HG03066 (cell line): ENCODE data around the gene STXBP6.
"Not testable (repeated sequence)": the region's sequence is repeated elsewhere in the genome, so short reads cannot be mapped to it uniquely, and the experiment has no call there.

Experiments
- ATAC-seq: cut with Tn5 transposase; IDR thresholded peaks from one replicate; pipeline ENCODE4 v1.9.1; 2021; ENCODE audit warnings: low read depth; ENCODE audit not compliant: unreplicated experiment

The STXBP6 gene

DNA sequence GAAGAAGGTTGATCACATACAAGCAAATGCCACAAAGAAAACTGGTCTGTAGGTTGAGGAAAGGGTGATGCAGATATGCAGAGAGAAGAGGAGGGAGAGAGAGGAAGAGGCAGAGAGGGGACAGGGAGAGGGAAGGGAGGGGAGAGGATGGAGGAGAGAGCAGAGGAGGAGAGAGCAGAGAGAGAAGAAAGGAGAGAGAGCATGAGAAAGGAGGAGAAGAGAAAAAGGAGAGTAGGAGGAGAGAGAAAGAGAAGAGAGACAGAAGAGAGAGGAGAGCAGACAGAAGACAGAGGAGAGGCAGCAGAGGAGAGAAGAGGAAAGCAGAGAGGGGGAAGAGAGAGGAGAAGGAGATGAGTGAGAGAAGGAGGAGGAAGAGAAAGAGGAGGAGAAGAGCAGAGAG, 59.2 kb downstream of the STXBP6 start:
- ATAC-seq = no peak

DNA sequence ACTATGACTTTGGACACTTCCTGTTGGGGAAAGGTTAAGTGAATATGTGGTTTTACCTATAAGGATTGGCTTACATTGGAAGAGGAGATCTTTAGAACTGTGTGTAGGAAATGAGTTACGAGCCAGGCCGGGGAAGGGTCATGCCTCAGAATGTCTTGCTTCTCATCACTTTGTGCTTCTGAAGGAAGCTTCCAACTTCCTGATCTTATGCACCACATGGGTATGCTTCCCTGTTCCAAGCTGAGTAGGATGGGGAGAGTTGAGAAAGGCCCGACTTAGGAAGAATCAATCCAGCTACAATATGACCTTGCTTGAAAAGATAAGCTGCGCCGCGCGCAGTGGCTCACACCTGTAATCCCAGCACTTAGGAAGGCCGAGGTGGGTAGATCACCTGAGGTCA, 59.9 kb downstream of the STXBP6 start:
- ATAC-seq = no peak

DNA sequence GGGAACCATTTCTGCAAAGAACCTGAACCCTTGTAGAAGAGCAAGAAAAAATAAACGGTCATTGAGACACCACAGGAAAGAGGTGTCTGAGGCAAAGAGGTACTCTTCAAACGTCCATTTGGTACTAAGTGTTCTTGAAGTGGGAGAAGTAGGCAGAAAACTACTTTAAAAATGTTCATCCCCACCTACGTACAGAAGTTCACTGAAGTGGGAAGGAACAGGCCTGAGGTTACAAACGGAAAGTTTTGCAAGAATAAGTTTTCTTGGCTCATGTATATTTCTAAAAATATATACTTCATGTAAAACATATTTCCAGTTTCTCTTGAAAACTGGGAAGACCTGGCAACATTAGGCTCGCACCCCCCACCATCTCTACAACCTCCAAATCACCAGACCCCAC, 61.2 kb downstream of the STXBP6 start:
- ATAC-seq = no peak

DNA sequence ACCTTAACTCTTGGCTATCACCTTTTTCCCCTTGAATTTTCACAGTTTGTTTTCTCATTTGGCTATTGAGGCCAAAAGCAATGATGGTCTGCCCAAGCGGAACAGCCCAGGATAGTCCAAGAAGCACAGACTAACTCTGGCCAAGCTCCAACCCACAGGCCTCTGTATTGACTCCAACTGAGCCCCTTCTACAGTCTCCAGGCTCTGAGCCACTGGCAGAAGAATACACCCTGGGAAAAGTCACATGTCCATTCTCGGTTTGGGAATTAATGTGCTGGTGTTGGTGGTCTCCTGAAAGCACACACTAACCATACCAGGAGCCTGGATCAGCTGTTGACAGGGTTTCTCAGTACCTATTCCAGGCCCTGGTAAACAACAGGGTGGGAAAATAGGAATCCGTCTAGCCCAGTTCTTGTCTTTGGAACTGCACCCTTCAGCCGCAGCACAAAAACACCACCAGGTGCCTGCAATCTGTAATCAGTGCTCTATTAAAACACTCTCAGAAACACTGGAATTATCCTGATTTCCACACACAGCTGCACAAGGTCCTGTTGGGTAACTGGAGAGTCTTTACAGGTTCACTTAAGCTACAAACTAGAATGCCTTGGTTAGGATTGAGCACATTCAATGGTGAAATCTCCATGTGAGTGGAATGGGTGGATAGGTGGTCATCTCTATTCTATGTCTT, 63.6 kb downstream of the STXBP6 start:
- no peak for ATAC-seq

DNA sequence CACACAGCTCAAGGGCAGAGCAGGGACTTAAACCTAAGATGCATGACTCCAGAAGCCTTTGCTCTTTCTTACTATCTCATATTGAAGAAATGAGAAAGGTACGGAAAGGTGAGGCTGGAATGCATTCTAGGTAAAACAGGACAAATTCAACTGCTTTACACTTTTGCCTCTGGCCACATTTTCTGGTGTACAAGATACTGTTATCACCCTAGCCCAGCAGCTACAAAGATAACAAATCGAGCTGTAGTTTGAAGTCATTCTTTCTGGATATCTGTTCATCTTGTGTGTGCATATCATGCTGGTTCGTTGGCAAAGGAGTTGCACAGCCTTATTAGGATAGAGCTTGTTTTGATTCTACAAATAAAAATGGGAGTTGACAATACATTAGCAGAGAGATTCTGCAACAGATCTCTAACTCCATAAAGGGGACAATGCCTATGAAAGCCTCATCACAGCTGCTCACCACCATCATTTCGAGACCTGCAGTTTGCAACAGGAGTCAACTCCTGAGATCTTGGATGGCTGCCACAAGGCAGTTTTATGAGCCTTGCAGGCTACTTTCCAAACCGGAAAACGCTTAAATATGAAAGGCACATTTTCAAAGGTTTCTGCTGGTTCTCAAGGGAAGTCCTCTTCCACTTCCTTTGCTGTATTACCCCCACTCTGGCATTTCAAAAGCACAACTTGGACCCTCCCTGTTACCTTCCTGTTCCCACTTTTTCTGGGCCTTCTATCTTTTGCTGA, 64.9 kb downstream of the STXBP6 start:
- no peak for ATAC-seq

DNA sequence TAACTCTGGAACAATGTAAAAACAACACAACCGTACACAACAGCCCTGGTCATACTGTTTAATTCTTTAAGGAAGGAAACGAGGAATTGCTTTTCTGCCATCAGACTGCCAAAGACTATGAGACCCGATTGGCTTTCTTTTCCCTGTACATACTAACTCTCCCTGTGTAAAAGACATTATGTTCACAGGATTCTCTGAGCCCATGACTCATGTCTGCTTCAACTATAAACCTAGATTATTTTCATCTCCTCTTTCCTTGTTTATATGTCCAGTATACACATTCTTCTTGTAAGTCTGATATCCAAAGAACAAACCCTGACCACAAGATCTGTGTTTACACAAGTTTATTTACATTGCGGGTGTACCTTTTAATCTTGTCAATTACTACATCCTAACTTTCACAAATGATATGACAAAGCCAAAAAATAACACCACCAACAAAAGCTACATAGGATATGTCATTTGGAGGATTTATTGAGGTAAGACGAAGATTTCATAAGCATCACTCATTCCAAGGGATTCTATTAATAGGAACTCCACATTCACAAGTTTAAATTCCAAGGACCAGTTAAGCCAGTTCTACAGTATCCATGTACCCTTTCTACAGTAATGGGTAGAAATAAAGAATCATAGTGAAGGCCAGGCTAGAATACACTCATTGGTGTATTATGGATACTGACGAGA, 67.3 kb downstream of the STXBP6 start:
- ATAC-seq = no peak

DNA sequence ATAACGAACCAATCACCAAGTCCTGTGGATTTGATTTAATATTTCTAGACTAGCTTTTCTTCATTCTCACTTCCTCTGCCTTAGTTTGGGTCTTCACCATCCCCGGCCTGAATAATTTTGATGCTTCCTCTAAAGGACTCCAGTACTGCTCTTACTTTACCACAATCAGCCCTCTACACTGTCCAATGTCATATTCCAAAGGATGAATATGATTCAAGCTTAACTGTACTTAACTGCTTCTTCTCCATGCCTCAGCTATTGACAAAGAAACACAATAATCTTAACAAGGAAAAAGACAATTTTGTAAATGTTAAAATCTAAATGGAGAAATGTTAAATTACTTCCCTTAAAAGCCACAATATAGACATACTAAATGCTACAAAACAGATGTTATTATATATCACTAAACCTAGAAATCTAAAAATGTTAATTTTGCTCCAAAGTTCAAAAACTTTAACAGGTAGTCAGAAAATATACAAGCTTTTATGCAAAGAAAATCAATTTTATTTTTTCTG, 70.2 kb downstream of the STXBP6 start:
- ATAC-seq = no peak

DNA sequence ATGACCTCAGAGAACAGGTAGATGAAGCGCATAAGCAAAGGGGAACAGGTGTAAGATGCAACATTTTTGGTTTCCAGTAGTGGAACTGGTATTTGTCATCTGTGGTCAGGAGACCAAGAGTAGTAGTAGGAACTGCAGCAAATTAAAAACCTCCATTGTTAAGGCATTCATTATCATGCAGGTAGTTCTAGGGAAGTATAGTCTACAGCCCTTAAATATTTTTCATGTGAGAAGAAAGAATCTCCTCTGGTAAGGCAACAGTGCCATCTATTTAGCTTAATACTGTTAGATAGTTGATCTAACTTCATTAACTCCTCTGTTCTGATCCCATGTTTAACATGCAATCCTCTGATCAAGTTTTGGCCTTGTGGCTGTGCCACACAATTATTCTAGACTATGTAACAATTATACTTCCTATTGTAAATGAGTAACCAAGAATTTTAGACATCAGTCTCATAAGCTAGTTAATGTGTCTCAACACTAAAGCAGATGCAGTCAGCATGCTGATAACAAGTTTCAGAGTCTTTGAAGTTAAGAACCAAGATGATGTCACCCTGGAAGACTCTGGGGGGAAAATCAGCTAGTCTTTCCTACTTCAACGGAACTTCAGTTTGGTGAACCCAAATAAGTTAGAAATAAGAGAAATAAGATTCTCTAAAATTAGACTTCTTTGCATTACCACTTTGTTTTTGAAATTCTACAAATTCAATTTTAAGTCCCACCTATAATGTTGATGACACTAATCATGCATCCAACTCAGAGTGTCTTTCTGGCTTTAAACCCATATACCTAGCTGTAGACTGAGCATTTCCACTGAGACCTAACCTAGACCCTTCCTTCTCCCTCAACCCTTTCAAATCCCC, 70.9 kb downstream of the STXBP6 start:
- peak; percentile 82 for ATAC-seq

DNA sequence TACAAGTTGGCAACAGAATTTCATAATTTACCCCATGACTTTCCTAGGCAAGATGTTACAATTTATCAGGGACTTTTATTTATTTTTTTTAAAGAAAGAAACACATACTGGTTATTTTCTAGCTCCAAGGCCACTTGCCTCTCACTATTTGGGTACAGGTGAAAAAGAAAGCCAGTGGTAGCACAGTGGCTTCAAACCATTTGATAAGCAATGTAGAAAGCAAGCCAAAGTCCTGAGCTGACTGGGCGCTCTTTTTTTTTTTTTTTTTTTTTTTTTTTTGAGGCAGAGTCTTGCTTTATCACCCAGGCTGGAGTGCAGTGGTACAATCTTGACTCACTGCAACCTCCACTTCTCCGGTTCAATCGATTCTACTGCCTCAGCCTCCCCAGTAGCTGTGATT, 73.3 kb downstream of the STXBP6 start:
- ATAC-seq = no peak

DNA sequence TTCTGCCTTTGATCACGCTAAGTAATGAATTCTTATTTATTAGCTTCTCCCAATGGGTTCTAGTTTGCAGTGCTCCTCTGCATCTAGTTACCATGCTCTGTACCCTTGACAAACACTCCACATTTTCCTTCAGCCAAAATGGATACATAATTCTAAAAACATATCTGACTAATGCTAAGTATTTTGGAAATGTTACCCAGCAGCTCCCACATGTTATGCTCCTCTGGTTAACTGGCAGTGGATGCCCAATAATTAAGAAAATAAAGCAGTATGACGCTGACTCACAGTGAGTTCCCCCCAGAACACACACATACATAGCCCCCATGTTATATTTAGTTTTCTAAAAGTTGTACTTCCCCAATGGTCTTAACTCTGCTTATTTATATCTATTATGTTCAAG, 74.6 kb downstream of the STXBP6 start:
- no peak for ATAC-seq

DNA sequence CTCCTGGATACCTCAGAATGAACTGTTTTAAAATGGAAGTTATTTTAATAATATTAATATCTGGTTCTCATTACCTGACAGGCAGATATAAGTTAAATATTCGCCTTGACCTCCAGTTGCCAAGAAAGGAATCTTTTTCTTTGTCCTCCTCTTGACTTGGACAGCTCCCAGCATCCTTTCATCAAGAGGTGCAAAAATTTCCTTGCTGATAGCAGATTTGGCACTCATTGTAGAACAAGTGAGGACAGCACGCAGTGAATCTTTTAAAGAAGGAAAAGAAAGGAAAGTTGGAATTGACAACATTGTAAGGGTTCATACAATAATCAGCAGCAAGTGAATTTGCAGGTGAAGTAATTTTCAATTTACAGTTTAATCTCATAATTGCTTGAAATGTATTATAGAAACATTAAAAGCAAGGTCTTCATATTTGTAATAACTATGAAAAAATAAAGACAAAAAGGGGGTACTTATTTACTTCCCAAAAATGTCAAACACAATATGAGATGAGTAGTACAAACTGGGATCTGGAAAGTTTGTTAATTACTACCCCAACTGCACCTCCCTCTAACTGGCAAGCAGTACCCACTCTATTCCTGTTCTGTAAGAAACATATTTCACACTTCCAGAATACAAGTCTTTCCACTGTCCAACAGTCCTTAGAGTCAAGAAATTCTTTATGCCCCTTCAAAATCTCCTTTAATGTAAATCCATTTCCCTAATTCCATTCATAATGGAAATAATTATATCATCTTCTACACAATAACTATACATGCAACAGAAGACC, 75.2 kb downstream of the STXBP6 start:
- no peak for ATAC-seq

DNA sequence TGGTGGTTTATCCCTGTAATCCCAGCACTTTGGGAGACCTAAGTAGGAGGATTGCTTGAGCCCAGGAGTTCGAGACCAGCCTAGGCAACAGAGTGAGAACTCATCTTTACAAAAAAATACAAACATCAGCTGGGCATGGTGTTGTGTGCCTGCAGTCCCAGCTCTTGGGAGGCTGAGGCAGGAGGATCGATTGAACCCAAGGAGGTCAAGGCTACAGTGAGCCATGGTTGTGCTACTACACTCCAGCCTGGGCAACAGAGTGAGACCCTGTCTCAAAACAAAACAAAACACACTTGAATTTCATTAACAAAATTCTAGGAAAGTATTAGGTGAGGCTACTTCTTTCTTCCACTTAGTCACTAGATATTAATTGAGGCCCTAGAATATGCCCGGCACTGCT, 77.1 kb downstream of the STXBP6 start:
- no peak for ATAC-seq

DNA sequence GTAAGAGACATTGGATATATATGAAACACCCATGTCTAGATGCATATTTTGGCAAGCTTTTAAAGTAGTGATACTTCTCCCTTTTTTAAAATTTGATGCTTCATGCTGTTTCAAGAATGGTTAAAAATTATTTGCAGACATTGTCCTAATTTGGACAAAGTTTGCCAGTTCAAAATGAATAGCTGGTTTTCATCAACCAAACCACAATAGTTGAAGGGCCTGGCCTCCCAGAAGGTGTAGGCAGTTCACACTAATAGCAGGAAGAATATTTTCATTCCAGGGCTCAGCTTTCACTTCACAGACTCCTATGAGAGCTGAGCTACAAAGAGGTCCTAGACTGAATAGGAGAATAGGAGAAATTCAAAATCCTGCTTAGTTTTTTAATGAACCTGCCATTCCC, 78.7 kb downstream of the STXBP6 start:
- ATAC-seq = no peak

DNA sequence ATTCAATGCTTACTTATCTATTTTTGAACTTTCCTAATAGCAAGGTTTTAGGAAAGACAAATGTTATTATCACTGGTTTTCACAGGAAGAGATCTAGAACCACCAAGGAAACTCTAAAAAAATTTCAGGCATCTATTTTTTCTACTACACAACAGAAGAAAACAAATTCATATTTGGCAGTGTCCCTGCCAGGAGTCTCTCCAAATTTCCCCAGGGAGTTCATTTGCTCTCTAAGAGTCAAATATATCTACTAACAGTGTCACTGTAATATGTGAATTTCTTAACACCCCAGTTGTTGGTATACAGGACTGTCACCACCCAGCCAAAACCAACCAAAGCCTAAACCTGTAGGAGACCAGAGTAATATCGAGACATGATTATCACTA, 83.4 kb downstream of the STXBP6 start:
- ATAC-seq = no peak

DNA sequence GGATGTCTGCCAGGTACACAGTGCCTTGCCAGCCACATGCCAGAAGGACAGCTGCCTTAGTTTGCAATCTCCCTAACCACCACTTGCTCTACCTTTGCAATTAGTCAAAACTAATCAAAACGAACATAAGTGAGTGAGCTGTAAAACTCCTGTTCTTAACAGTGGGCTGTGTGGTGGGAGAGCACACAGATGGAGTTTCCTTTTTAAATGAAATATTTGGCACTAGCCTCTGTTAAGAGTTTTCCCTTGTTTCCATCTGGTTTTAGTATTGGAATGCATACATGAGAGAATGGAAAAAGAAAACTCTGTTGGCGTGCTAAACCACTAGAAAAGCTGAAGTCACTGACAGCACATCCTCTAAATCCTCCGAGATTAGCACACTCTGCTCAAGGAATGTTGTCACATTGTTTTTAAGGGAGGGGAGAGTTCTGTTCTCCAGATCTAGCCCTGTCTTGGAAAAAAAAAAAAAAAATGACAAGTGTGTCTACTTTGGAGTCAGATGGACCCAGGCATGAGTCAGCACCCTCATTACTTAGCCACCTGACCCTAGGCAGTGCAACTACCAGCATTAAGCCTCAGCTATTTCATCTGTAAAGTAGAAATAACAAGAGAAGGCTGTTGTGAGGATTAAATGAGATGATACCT, 83.9 kb downstream of the STXBP6 start:
- ATAC-seq = no peak

DNA sequence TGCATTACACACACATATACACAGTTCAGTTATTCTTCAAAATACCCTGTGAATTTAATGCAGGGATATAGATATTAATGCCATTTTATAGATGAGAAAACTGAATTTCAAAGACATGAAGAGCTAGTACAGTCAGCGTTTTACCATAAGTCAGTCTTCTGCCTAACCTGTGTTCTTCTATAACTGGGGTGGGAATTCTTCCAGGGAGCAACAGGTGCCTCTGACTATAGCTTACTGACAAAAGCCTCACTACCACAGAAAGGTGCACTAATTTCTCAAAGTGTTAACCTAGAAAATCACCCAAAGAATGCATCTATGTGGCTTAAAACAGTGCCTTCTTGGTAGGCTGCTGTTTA, 84.4 kb downstream of the STXBP6 start:
- ATAC-seq = no peak

DNA sequence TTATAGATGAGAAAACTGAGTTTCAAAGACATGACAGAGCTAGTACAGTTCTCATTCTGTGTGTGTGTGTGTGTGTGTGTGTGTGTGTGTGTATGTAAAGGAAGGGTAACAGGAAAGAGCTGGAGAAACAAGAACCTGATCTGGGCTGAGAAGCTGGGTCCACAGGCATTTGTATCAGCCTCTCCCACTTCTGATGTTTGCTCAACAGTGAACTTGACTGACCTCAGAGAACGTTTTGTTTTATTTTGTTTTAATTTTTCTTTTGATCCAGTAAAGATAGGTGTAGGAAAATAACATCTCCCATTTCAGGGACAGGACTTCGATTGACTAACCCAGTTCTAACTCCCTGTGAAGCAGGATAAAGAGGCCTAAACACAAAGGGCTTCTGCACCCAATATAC, 85.4 kb downstream of the STXBP6 start:
- ATAC-seq = no peak

DNA sequence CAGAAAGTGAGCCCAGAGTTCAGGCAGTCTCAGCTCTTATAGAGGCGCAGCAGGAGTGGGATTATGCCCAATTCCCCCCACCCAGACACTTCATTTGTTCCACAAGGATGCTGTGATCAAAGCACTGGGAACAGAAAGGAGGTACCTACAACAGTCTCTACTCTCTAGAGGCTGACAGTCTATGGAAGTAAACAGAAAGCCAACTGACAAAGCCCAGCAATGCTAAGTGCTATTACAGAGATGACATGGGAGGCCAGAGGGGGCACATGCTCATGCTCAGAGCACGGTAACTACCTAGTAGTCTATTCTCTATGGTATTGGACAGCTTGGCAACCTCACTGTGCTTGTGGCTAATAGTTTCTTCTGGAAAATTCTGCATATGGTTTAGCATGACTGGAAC, 85.9 kb downstream of the STXBP6 start:
- ATAC-seq = no peak

DNA sequence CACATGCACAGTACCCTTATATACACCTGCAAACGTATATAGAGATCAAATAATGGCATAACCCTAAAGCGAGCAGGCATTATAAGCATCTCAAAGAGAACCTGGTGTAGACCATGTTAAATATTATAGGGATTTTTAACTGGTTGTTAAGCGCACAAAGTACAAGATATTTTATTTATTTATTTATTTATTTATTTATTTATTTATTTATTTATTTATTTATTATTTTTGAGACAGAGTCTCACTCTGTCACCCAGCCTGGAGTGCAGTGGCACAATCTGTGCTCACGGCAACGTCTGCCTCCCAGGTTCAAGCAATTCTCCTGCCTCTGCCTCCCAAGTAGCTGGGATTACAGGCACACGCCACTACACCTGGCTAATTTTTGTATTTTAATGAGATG, 87.8 kb downstream of the STXBP6 start:
- ATAC-seq = not testable (repeated sequence)

DNA sequence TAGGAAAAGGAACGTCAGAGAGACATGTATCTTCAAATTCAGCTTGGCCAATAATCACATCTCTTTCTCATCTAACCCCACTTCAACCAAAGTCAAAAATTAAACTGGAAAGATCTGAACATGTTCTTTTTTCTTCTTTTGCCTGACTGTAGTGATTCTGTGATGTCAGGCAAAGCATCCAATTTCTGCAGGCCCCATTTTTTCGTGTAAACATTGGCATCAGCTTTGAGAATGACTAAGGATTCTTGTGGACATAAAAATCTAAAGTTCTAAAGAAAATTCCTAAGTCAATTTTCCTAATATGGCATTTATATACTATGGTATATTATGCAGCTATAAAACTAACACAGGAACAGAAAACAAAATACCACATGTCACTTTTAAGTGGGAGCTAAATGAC, 89.1 kb downstream of the STXBP6 start:
- no peak for ATAC-seq
